CD8-positive, alpha-beta memory T cell (primary cell): ENCODE results near the gene DPP6. TPM values are rescaled to one million over a fixed set of nuclear protein-coding genes. Genes with fewer than 3 reads are reported as not detected.

Experiments used
- CTCF ChIA-PET: fragments of 350-600 bp; sonication (Branson Sonifier 250); formaldehyde crosslinking; loops from one replicate; lab custom pipeline; 2021; ENCODE audit warnings: antibody characterized with exemption; lab: Charles Lee
- POLR2A ChIA-PET: fragments of 350-600 bp; sonication (Branson Sonifier 250); formaldehyde crosslinking; loops from one replicate; lab custom pipeline; 2021; ENCODE audit warnings: antibody characterized with exemption; lab: Charles Lee
- DNase-seq, 5 donors: peaks; one replicate each; pipeline versions ENCODE4 v3.0.0 to v3.0.0-alpha.2; 2020 to 2022; ENCODE audit warnings: mixed read lengths in 1 of 5
- H3K27ac ChIP-seq: one replicate; pipeline ENCODE4 v1.7.0; 2013; ENCODE audit warnings: low read depth, mild to moderate bottlenecking, low read length, moderate library complexity
- H3K27me3 ChIP-seq: 2 replicates; pipeline ENCODE4 v1.7.0; 2013; ENCODE audit warnings: low read length, mild to moderate bottlenecking; ENCODE audit not compliant: insufficient read depth, poor library complexity, severe bottlenecking
- H3K36me3 ChIP-seq: 2 replicates; pipeline ENCODE4 v1.7.0; 2013; ENCODE audit warnings: mild to moderate bottlenecking, low read length, moderate library complexity; ENCODE audit not compliant: insufficient read depth
- H3K4me1 ChIP-seq: 2 replicates; pipeline ENCODE4 v1.7.0; 2013; ENCODE audit warnings: mild to moderate bottlenecking, low read length, moderate library complexity; ENCODE audit not compliant: insufficient read depth
- H3K4me3 ChIP-seq: 2 replicates; pipeline ENCODE4 v1.7.0; 2013; ENCODE audit warnings: mild to moderate bottlenecking, low read length
- H3K9me3 ChIP-seq: 2 replicates; pipeline ENCODE4 v1.7.0; 2013; ENCODE audit warnings: mild to moderate bottlenecking, low read length
- H3K27ac Mint-ChIP-seq, 8 donors: one replicate each; pipeline ENCODE4 v1.8.0; 2020 to 2021; ENCODE audit warnings: mixed read lengths in 8 of 8, mild to moderate bottlenecking in 6 of 8, inconsistent platforms in 3 of 8, moderate library complexity in 3 of 8
- H3K27me3 Mint-ChIP-seq, 2 donors: one replicate each; pipeline ENCODE4 v1.8.0; 2020 to 2021; ENCODE audit warnings: mixed read lengths in 2 of 2, mild to moderate bottlenecking in 1 of 2, moderate library complexity in 1 of 2
- H3K36me3 Mint-ChIP-seq, 3 donors: one replicate each; pipeline ENCODE4 v1.8.0; 2020 to 2021; ENCODE audit warnings: mixed read lengths in 3 of 3, inconsistent platforms in 1 of 3, mild to moderate bottlenecking in 1 of 3
- H3K4me1 Mint-ChIP-seq, 3 donors: one replicate each; pipeline ENCODE4 v1.8.0; 2020 to 2021; ENCODE audit warnings: mixed read lengths in 3 of 3, inconsistent platforms in 1 of 3, mild to moderate bottlenecking in 1 of 3
- H3K4me3 Mint-ChIP-seq, 7 donors: one replicate each; pipeline ENCODE4 v1.8.0; 2020 to 2021; ENCODE audit warnings: mixed read lengths in 7 of 7, mild to moderate bottlenecking in 6 of 7, moderate library complexity in 4 of 7, inconsistent platforms in 2 of 7
- H3K9me3 Mint-ChIP-seq, 5 donors: one replicate each; pipeline ENCODE4 v1.8.0; 2020 to 2022; ENCODE audit warnings: mixed read lengths in 5 of 5, mild to moderate bottlenecking in 3 of 5, moderate library complexity in 2 of 5, inconsistent platforms in 1 of 5
- polyA plus RNA-seq: library from polyadenylated mRNA; unstranded; fragments of 300-500 nt; fragmentation: Illumina TruSeq; gene quantifications from one replicate; pipeline ENCODE4 v1.2.3, GENCODE V29; 2021
- total RNA-seq, 2 experiments: library from RNA; stranded (reverse); gene quantifications; one replicate each; pipeline ENCODE4 v1.2.3, GENCODE V29; 2021

The DPP6 gene
- total and polyA plus RNA-seq, 3 experiments from 2014 or later = not detected

GRCh38 chr7:154783281-154783909 is 731.2 kb downstream of the DPP6 start:
- DNase-seq = no peak
- H3K36me3 Mint-ChIP-seq = peaks cover 0 to 2% (median 0%) of the 10 kb centered on the region in 3 donors
- H3K9me3 Mint-ChIP-seq = peaks cover 8 to 26% (median 13%) of the 10 kb centered on the region in 5 donors
- Histone ChIP-seq H3K4me1 (no peaks in the 10 kb centered on the region), H3K27me3 (no peaks in the 10 kb centered on the region), H3K36me3 (no peaks in the 10 kb centered on the region), H3K9me3 (no peaks in the 10 kb centered on the region), H3K27ac (no peak overlapping the region), H3K4me3 (no peak overlapping the region)
- H3K27ac Mint-ChIP-seq = no peak overlapping the region
- H3K4me1 Mint-ChIP-seq = no peaks in the 10 kb centered on the region
- H3K4me3 Mint-ChIP-seq = no peak overlapping the region
- ChIA-PET POLR2A (no interaction called here), CTCF (no interaction called here)
- H3K27me3 Mint-ChIP-seq = no peaks in the 10 kb centered on the region

GRCh38 chr7:154785898-154786297 is 733.7 kb downstream of the DPP6 start:
- no peaks in the 10 kb centered on the region for H3K4me1 Mint-ChIP-seq
- no peak overlapping the region for H3K4me3 Mint-ChIP-seq
- H3K9me3 Mint-ChIP-seq = peaks cover 11 to 23% (median 15%) of the 10 kb centered on the region in 5 donors
- peaks cover 0 to 2% (median 0%) of the 10 kb centered on the region in 3 donors for H3K36me3 Mint-ChIP-seq
- Histone ChIP-seq H3K9me3 (no peaks in the 10 kb centered on the region), H3K4me1 (no peaks in the 10 kb centered on the region), H3K4me3 (no peak overlapping the region), H3K27ac (no peak overlapping the region), H3K27me3 (no peaks in the 10 kb centered on the region), H3K36me3 (no peaks in the 10 kb centered on the region)
- H3K27ac Mint-ChIP-seq = no peak overlapping the region
- peaks cover 9 to 13% of the 10 kb centered on the region in 2 donors for H3K27me3 Mint-ChIP-seq
- CTCF ChIA-PET = interaction anchor here (1.3 kb wide), 1 partner anchor 50 kb away, joined by 3 read pairs; no protein-coding TSS in a partner anchor
- POLR2A ChIA-PET = no interaction called here
- no peak for DNase-seq

GRCh38 chr7:154789404-154789803 is 737.2 kb downstream of the DPP6 start:
- Mint-ChIP-seq H3K27ac (no peak overlapping the region), H3K27me3 (peaks cover 11 to 27% of the 10 kb centered on the region in 2 donors), H3K9me3 (peaks cover 11 to 25% (median 15%) of the 10 kb centered on the region in 5 donors), H3K4me1 (no peaks in the 10 kb centered on the region), H3K4me3 (no peak overlapping the region), H3K36me3 (peaks cover 0 to 2% (median 0%) of the 10 kb centered on the region in 3 donors)
- Histone ChIP-seq H3K4me1 (no peaks in the 10 kb centered on the region), H3K27me3 (no peaks in the 10 kb centered on the region), H3K4me3 (no peak overlapping the region), H3K36me3 (no peaks in the 10 kb centered on the region), H3K27ac (no peak overlapping the region), H3K9me3 (no peaks in the 10 kb centered on the region)
- CTCF ChIA-PET = no interaction called here
- DNase-seq = no peak
- POLR2A ChIA-PET = no interaction called here

GRCh38 chr7:154791611-154792010 is 739.4 kb downstream of the DPP6 start:
- Histone ChIP-seq H3K36me3 (no peaks in the 10 kb centered on the region), H3K4me1 (no peaks in the 10 kb centered on the region), H3K27me3 (no peaks in the 10 kb centered on the region), H3K9me3 (no peaks in the 10 kb centered on the region), H3K4me3 (no peak overlapping the region), H3K27ac (no peak overlapping the region)
- ChIA-PET CTCF (no interaction called here), POLR2A (no interaction called here)
- no peak overlapping the region for H3K27ac Mint-ChIP-seq
- H3K9me3 Mint-ChIP-seq = peaks cover 6 to 12% (median 11%) of the 10 kb centered on the region in 5 donors
- H3K4me3 Mint-ChIP-seq = no peak overlapping the region
- no peaks in the 10 kb centered on the region for H3K36me3 Mint-ChIP-seq
- no peak for DNase-seq
- peaks cover 11 to 31% of the 10 kb centered on the region in 2 donors for H3K27me3 Mint-ChIP-seq
- H3K4me1 Mint-ChIP-seq = no peaks in the 10 kb centered on the region

- CTCF ChIA-PET = no interaction called here
- H3K36me3 ChIP-seq = no peaks in the 10 kb centered on the region
- H3K36me3 Mint-ChIP-seq = no peaks in the 10 kb centered on the region
Observed at GRCh38 chr7:154792436-154793055, 740.3 kb downstream of the DPP6 start.

GRCh38 chr7:154794147-154794780 is 742.1 kb downstream of the DPP6 start:
- H3K36me3 ChIP-seq = no peaks in the 10 kb centered on the region
- H3K27ac ChIP-seq = no peak overlapping the region
- no peak overlapping the region for H3K4me3 ChIP-seq
- POLR2A ChIA-PET = no interaction called here
- no peaks in the 10 kb centered on the region for H3K27me3 ChIP-seq
- no peaks in the 10 kb centered on the region for H3K9me3 ChIP-seq
- Mint-ChIP-seq H3K4me1 (no peaks in the 10 kb centered on the region), H3K4me3 (no peak overlapping the region), H3K27me3 (peaks cover 7 to 23% of the 10 kb centered on the region in 2 donors), H3K36me3 (no peaks in the 10 kb centered on the region), H3K27ac (no peak overlapping the region), H3K9me3 (peaks cover 0 to 3% (median 2%) of the 10 kb centered on the region in 5 donors)
- CTCF ChIA-PET = no interaction called here
- no peaks in the 10 kb centered on the region for H3K4me1 ChIP-seq
- no peak for DNase-seq

More at GRCh38 chr7:154792436-154793055, 740.3 kb downstream of the DPP6 start:
- Histone ChIP-seq H3K4me1 (no peaks in the 10 kb centered on the region), H3K27ac (no peak overlapping the region), H3K4me3 (no peak overlapping the region), H3K9me3 (no peaks in the 10 kb centered on the region), H3K27me3 (no peaks in the 10 kb centered on the region)
- no peak overlapping the region for H3K27ac Mint-ChIP-seq
- POLR2A ChIA-PET = no interaction called here
- H3K4me3 Mint-ChIP-seq = no peak overlapping the region
- H3K4me1 Mint-ChIP-seq = no peaks in the 10 kb centered on the region
- peaks cover 12 to 31% of the 10 kb centered on the region in 2 donors for H3K27me3 Mint-ChIP-seq
- no peak for DNase-seq
- H3K9me3 Mint-ChIP-seq = peaks cover 6 to 11% (median 8%) of the 10 kb centered on the region in 5 donors

GRCh38 chr7:154795014-154795413 is 742.8 kb downstream of the DPP6 start:
- H3K4me3 Mint-ChIP-seq = no peak overlapping the region
- Histone ChIP-seq H3K36me3 (no peaks in the 10 kb centered on the region), H3K27me3 (no peaks in the 10 kb centered on the region), H3K27ac (no peak overlapping the region), H3K4me1 (no peaks in the 10 kb centered on the region), H3K4me3 (no peak overlapping the region), H3K9me3 (no peaks in the 10 kb centered on the region)
- no peaks in the 10 kb centered on the region for H3K4me1 Mint-ChIP-seq
- DNase-seq = no peak
- H3K27ac Mint-ChIP-seq = no peak overlapping the region
- H3K9me3 Mint-ChIP-seq = peaks cover 0 to 2% (median 2%) of the 10 kb centered on the region in 5 donors
- POLR2A ChIA-PET = no interaction called here
- peaks cover 5 to 21% of the 10 kb centered on the region in 2 donors for H3K27me3 Mint-ChIP-seq
- H3K36me3 Mint-ChIP-seq = no peaks in the 10 kb centered on the region
- CTCF ChIA-PET = no interaction called here

- Mint-ChIP-seq H3K36me3 (no peaks in the 10 kb centered on the region), H3K27ac (no peak overlapping the region), H3K9me3 (peaks cover 0 to 2% (median 0%) of the 10 kb centered on the region in 5 donors), H3K27me3 (peaks cover 5 to 21% of the 10 kb centered on the region in 2 donors), H3K4me3 (no peak overlapping the region), H3K4me1 (no peaks in the 10 kb centered on the region)
- CTCF ChIA-PET = no interaction called here
- no peak for DNase-seq
- Histone ChIP-seq H3K9me3 (no peaks in the 10 kb centered on the region), H3K27me3 (no peaks in the 10 kb centered on the region), H3K36me3 (no peaks in the 10 kb centered on the region), H3K4me3 (no peak overlapping the region), H3K4me1 (no peaks in the 10 kb centered on the region), H3K27ac (no peak overlapping the region)
- POLR2A ChIA-PET = no interaction called here
Observed at GRCh38 chr7:154795437-154795836, 743.2 kb downstream of the DPP6 start.
